ENCODE data around the gene CORIN. TPM values are rescaled to one million over a fixed set of nuclear protein-coding genes. Genes with fewer than 3 reads are reported as not detected.

CORIN gene
- total RNA-seq, 1 experiment from 2014 or later: 3.5 TPM

- no peak overlapping the region for H3K27ac ChIP-seq (ENCODE audit: low read depth, low read length)
- no peak overlapping the region for H3K9ac ChIP-seq (ENCODE audit: low read length)
- DNase-seq (ENCODE audit: low read depth, low spot score): no peak
- no peaks in the 10 kb centered on the region for H4K20me1 ChIP-seq (ENCODE audit: insufficient read depth)
- H3K4me3 ChIP-seq (replicated peaks in 1 of 2; ENCODE audit: low read depth in 1 of 2, low read length in 2 of 2): no peak overlapping the region
- no peaks in the 10 kb centered on the region for H3K79me2 ChIP-seq (ENCODE audit: insufficient read depth, low read length)
- H3K36me3 ChIP-seq (ENCODE audit: control insufficient read depth in 1 of 2, insufficient read depth in 2 of 2, low read length in 2 of 2): no peaks in the 10 kb centered on the region
- ChIA-PET CTCF (no interaction called here), POLR2A (no interaction called here), RAD21 (ENCODE audit: low non-redundant PET in 1 of 2, low total read pairs in 2 of 2, uncharacterized antibody in 2 of 2, unreplicated experiment in 2 of 2) (no interaction called here)
- H2AFZ ChIP-seq (ENCODE audit: low read depth, low read length, poor library complexity, severe bottlenecking): no peak overlapping the region
- ATAC-seq: no peak
- no peaks in the 10 kb centered on the region for H3K4me1 ChIP-seq (ENCODE audit: control insufficient read depth in 1 of 2, insufficient read depth in 2 of 2, low read length in 2 of 2)
- intact Hi-C loops (cut with micrococcal nuclease): no loop called here
- H3K4me2 ChIP-seq (ENCODE audit: low read length): no peak overlapping the region
- no peaks in the 10 kb centered on the region for H3K9me2 ChIP-seq (ENCODE audit: insufficient read depth)
- TF ChIP-seq FOSL1 (IDR thresholded peaks at IDR 0.05; ENCODE audit: low read depth): no peak
- TF ChIP-seq, protein P1, sequence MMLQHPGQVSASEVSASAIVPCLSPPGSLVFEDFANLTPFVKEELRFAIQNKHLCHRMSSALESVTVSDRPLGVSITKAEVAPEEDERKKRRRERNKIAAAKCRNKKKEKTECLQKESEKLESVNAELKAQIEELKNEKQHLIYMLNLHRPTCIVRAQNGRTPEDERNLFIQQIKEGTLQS (IDR thresholded peaks at IDR 0.05): no peak
- no peak for TF ChIP-seq SRF (IDR thresholded peaks at IDR 0.05; ENCODE audit: low read depth)
- TF ChIP-seq EZH2phosphoT487 (IDR thresholded peaks at IDR 0.05; ENCODE audit: borderline replicate concordance): no peak
- no peak for TF ChIP-seq YY1 (IDR thresholded peaks at IDR 0.05; ENCODE audit: extremely low read depth, insufficient replicate concordance, low read depth, low read length)
- no peak for TF ChIP-seq ZFX (IDR thresholded peaks at IDR 0.05)
- TF ChIP-seq CBX3 (IDR thresholded peaks at IDR 0.05; ENCODE audit: low read depth): no peak
- no peak for TF ChIP-seq ZBTB33 (IDR thresholded peaks at IDR 0.05; ENCODE audit: extremely low read depth, insufficient replicate concordance, low read length)
- no TSS peak for BruUV-seq (replicated peaks)
- no peaks in the 10 kb centered on the region for H3K9me3 ChIP-seq (ENCODE audit: control insufficient read depth in 1 of 2, insufficient read depth in 1 of 2, low read depth in 1 of 2, low read length in 2 of 2)
- no peaks in the 10 kb centered on the region for H3K27me3 ChIP-seq (ENCODE audit: insufficient read depth, low read length)
Observed at GRCh38 chr4:47718696-47719095, 119.2 kb downstream of the CORIN start.

- H3K27ac ChIP-seq (ENCODE audit: low read depth, low read length): no peak overlapping the region
- ChIA-PET POLR2A (no interaction called here), RAD21 (ENCODE audit: low non-redundant PET in 1 of 2, low total read pairs in 2 of 2, uncharacterized antibody in 2 of 2, unreplicated experiment in 2 of 2) (no interaction called here), CTCF (no interaction called here)
- no peaks in the 10 kb centered on the region for H4K20me1 ChIP-seq (ENCODE audit: insufficient read depth)
- H3K9me3 ChIP-seq (ENCODE audit: control insufficient read depth in 1 of 2, insufficient read depth in 1 of 2, low read depth in 1 of 2, low read length in 2 of 2): no peaks in the 10 kb centered on the region
- H3K4me2 ChIP-seq (ENCODE audit: low read length): no peak overlapping the region
- no peaks in the 10 kb centered on the region for H3K36me3 ChIP-seq (ENCODE audit: control insufficient read depth in 1 of 2, insufficient read depth in 2 of 2, low read length in 2 of 2)
- intact Hi-C loops (cut with micrococcal nuclease): no loop called here
- H3K79me2 ChIP-seq (ENCODE audit: insufficient read depth, low read length): no peaks in the 10 kb centered on the region
- H3K4me3 ChIP-seq (replicated peaks in 1 of 2; ENCODE audit: low read depth in 1 of 2, low read length in 2 of 2): no peak overlapping the region
- TF ChIP-seq SRF (IDR thresholded peaks at IDR 0.05; ENCODE audit: low read depth) (no peak), REST (IDR thresholded peaks at IDR 0.05; ENCODE audit: low read depth) (no peak), YY1 (IDR thresholded peaks at IDR 0.05; ENCODE audit: extremely low read depth, insufficient replicate concordance, low read depth, low read length) (no peak), SP1 (IDR thresholded peaks at IDR 0.05; ENCODE audit: low read depth) (no peak), JUND (IDR thresholded peaks at IDR 0.05) (no peak)
- TF ChIP-seq, protein P1 (IDR thresholded peaks at IDR 0.05): no peak
- no peak overlapping the region for H3K9ac ChIP-seq (ENCODE audit: low read length)
- no peaks in the 10 kb centered on the region for H3K27me3 ChIP-seq (ENCODE audit: insufficient read depth, low read length)
- H2AFZ ChIP-seq (ENCODE audit: low read depth, low read length, poor library complexity, severe bottlenecking): no peak overlapping the region
- no peaks in the 10 kb centered on the region for H3K4me1 ChIP-seq (ENCODE audit: control insufficient read depth in 1 of 2, insufficient read depth in 2 of 2, low read length in 2 of 2)
- H3K9me2 ChIP-seq (ENCODE audit: insufficient read depth): no peaks in the 10 kb centered on the region
- DNase-seq (ENCODE audit: low read depth, low spot score) (no peak), ATAC-seq (no peak)
- BruUV-seq (replicated peaks): no TSS peak
Observed at GRCh38 chr4:47717188-47717587, 120.7 kb downstream of the CORIN start.

All from HCT116 (cell line).